ENCODE measurements around the gene PCYT2.

Gene PCYT2

GRCh38 chr17:81911969-81912368 lies 770 bp upstream of the PCYT2 start:
- no peak for DNase-seq

- DNase-seq = no peak
These were observed 341 bp downstream of the PCYT2 start for GRCh38 chr17:81910840-81911276.

- no peak for DNase-seq
These were observed 996 bp downstream of the PCYT2 start for GRCh38 chr17:81909966-81910839.

- no peak for DNase-seq
These were observed 2.0 kb downstream of the PCYT2 start for GRCh38 chr17:81909231-81909630.

- DNase-seq = no peak
These were observed 2.4 kb downstream of the PCYT2 start for GRCh38 chr17:81908793-81909192.

GRCh38 chr17:81907219-81908145 lies 3.7 kb downstream of the PCYT2 start:
- DNase-seq = no peak

- no peak for DNase-seq
These were observed 4.6 kb downstream of the PCYT2 start for GRCh38 chr17:81906476-81907218.

- DNase-seq = no peak
These were observed 5.2 kb downstream of the PCYT2 start for GRCh38 chr17:81905993-81906392.

GRCh38 chr17:81905424-81905875 lies 5.7 kb downstream of the PCYT2 start:
- DNase-seq = no peak

- no peak for DNase-seq
These were observed 6.4 kb downstream of the PCYT2 start for GRCh38 chr17:81904600-81905423.

GRCh38 chr17:81903896-81904599 lies 7.2 kb downstream of the PCYT2 start:
- no peak for DNase-seq

- DNase-seq = no peak
These were observed 7.8 kb downstream of the PCYT2 start for GRCh38 chr17:81903415-81903831.

- no peak for DNase-seq
These were observed 8.4 kb downstream of the PCYT2 start for GRCh38 chr17:81902653-81903414.

GRCh38 chr17:81902023-81902652 lies 9.1 kb downstream of the PCYT2 start, which contains the start of gene NPB:
NPB (plus strand) TSS chr17:81902238; CDS start chr17:81902278, 40 bp downstream.
- DNase-seq = no peak

- no peak for DNase-seq
These were observed 9.8 kb downstream of the PCYT2 start for GRCh38 chr17:81901167-81902022.

GRCh38 chr17:81900181-81900820 lies 10.9 kb downstream of the PCYT2 start:
- no peak for DNase-seq

GRCh38 chr17:81899514-81900166 lies 11.6 kb downstream of the PCYT2 start:
- DNase-seq = no peak

- DNase-seq = no peak
These were observed 12.3 kb downstream of the PCYT2 start for GRCh38 chr17:81898885-81899284.
